ENCODE results near the gene BEST3. TPM values are rescaled to one million over a fixed set of nuclear protein-coding genes. Genes with fewer than 3 reads are reported as not detected.

BEST3 gene
- total and polyA plus RNA-seq, 2 donors (not counting 1 experiment from before 2014, with no cell fraction given) = not detected

- Histone ChIP-seq H3K9ac (ENCODE audit: insufficient read depth, low read length) (no peak overlapping the region), H3K27me3 (ENCODE audit: control insufficient read depth, insufficient read depth, low read length) (peaks cover 4% of the 10 kb centered on the region), H3K4me1 (ENCODE audit: control insufficient read depth, extremely low read depth, insufficient read depth, low read length) (no peaks in the 10 kb centered on the region), H3K4me3 (replicated peaks in 1 of 4; ENCODE audit: control extremely low read depth in 1 of 4, insufficient read depth in 1 of 4, low read depth in 3 of 4, low read length in 4 of 4) (no peak overlapping the region), H3K9me3 (ENCODE audit: control insufficient read depth, insufficient read depth, low read depth, low read length) (no peaks in the 10 kb centered on the region), H3K79me2 (ENCODE audit: control insufficient read depth, insufficient read depth, low read length) (no peaks in the 10 kb centered on the region), H3K4me2 (ENCODE audit: extremely low read depth, insufficient read depth, low read length) (no peak overlapping the region), H3K27ac (ENCODE audit: insufficient read depth, low read length) (no peak overlapping the region), H2AFZ (ENCODE audit: low read length) (no peak overlapping the region), H3K36me3 (ENCODE audit: control insufficient read depth, insufficient read depth, low read length) (no peaks in the 10 kb centered on the region), H4K20me1 (ENCODE audit: control insufficient read depth, extremely low read depth, insufficient read depth, low read length) (no peaks in the 10 kb centered on the region)
- no peak for DNase-seq (ENCODE audit: low read depth in 2 of 2)
- TF ChIP-seq, protein P1, sequence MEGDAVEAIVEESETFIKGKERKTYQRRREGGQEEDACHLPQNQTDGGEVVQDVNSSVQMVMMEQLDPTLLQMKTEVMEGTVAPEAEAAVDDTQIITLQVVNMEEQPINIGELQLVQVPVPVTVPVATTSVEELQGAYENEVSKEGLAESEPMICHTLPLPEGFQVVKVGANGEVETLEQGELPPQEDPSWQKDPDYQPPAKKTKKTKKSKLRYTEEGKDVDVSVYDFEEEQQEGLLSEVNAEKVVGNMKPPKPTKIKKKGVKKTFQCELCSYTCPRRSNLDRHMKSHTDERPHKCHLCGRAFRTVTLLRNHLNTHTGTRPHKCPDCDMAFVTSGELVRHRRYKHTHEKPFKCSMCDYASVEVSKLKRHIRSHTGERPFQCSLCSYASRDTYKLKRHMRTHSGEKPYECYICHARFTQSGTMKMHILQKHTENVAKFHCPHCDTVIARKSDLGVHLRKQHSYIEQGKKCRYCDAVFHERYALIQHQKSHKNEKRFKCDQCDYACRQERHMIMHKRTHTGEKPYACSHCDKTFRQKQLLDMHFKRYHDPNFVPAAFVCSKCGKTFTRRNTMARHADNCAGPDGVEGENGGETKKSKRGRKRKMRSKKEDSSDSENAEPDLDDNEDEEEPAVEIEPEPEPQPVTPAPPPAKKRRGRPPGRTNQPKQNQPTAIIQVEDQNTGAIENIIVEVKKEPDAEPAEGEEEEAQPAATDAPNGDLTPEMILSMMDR (conservative IDR thresholded peaks at IDR 0.05 in 1 of 2, IDR thresholded peaks at IDR 0.05 in 1 of 2; ENCODE audit: low read depth in 1 of 2, low read length in 2 of 2) = no peak
- TF ChIP-seq EZH2 (IDR thresholded peaks at IDR 0.05; ENCODE audit: low read length, missing control alignments) = no peak
Measured at GRCh38 chr12:69613351-69613750, 85.8 kb downstream of the BEST3 start.

DNA sequence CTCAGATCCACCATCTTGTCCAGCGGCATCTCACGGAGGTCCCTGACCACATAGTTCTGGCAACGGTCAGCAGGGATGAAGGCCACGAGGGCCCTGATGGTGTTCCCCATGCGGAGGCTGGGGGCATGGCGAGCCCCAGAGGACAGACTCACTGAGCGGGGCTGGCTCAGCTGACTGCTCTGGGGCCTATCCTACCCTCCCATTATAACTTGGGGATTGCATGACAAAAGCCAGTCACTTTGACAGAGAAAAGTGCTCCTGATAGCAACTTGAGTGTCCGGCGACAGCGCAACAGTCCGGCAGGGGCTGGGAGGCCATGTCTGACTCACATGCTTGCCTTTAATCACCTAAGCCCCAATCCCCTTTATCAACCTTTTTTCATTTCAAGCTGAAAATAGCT lies 88.4 kb downstream of the BEST3 start, which contains the start of gene LRRC10:
Gene LRRC10, minus strand, starts transcription at position 179 of the 400 bp plus-strand sequence. Its CDS starts 69 bp downstream, at position 110.
- H3K27ac ChIP-seq (ENCODE audit: insufficient read depth, low read length) = no peak within 1 kb of the TSS
- TF ChIP-seq EZH2 (IDR thresholded peaks at IDR 0.05; ENCODE audit: low read length, missing control alignments) = no peak
- TF ChIP-seq, protein P1 (conservative IDR thresholded peaks at IDR 0.05 in 1 of 2, IDR thresholded peaks at IDR 0.05 in 1 of 2; ENCODE audit: low read depth in 1 of 2, low read length in 2 of 2) = no peak

DNA sequence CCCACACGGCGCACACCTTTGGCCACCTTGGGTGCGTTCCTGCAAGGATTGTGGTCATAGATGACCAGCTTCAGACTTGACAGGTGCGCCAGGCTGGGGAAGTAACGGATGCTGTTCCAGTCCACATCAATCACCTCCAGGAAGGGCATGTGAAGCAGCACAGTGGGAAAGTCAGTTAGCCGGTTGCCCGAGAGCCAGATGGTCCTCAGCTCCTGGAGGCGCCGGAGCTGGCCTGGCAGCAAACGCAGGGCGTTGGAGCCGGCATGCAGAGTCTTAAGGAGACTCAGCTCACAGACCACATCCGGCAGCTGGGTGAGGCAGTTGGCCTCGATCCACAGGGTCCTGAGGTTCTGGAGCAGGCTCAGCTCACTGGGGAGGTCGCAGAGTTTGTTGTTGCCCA lies 89.0 kb downstream of the BEST3 start:
- no peaks in the 10 kb centered on the region for H3K9me3 ChIP-seq (ENCODE audit: control insufficient read depth, insufficient read depth, low read depth, low read length)
- DNase-seq (ENCODE audit: low read depth in 2 of 2) = no peak
- H3K27me3 ChIP-seq (ENCODE audit: control insufficient read depth, insufficient read depth, low read length) = no peaks in the 10 kb centered on the region
- H2AFZ ChIP-seq (ENCODE audit: low read length) = no peak overlapping the region
- H3K4me2 ChIP-seq (ENCODE audit: extremely low read depth, insufficient read depth, low read length) = no peak overlapping the region
- H4K20me1 ChIP-seq (ENCODE audit: control insufficient read depth, extremely low read depth, insufficient read depth, low read length) = no peaks in the 10 kb centered on the region
- no peak overlapping the region for H3K4me3 ChIP-seq (replicated peaks in 1 of 4; ENCODE audit: control extremely low read depth in 1 of 4, insufficient read depth in 1 of 4, low read depth in 3 of 4, low read length in 4 of 4)
- no peak overlapping the region for H3K27ac ChIP-seq (ENCODE audit: insufficient read depth, low read length)
- TF ChIP-seq EZH2 (IDR thresholded peaks at IDR 0.05; ENCODE audit: low read length, missing control alignments) = no peak
- TF ChIP-seq, protein P1 (conservative IDR thresholded peaks at IDR 0.05 in 1 of 2, IDR thresholded peaks at IDR 0.05 in 1 of 2; ENCODE audit: low read depth in 1 of 2, low read length in 2 of 2) = no peak
- H3K4me1 ChIP-seq (ENCODE audit: control insufficient read depth, extremely low read depth, insufficient read depth, low read length) = no peaks in the 10 kb centered on the region
- H3K9ac ChIP-seq (ENCODE audit: insufficient read depth, low read length) = no peak overlapping the region
- no peaks in the 10 kb centered on the region for H3K36me3 ChIP-seq (ENCODE audit: control insufficient read depth, insufficient read depth, low read length)
- H3K79me2 ChIP-seq (ENCODE audit: control insufficient read depth, insufficient read depth, low read length) = no peaks in the 10 kb centered on the region

More for the DNA sequence above, 88.4 kb downstream of the BEST3 start, which contains the start of gene LRRC10:
- H3K9ac ChIP-seq (ENCODE audit: insufficient read depth, low read length) = no peak within 1 kb of the TSS
- H2AFZ ChIP-seq (ENCODE audit: low read length) = no peak within 1 kb of the TSS
- no peaks in the 10 kb centered on the region for H4K20me1 ChIP-seq (ENCODE audit: control insufficient read depth, extremely low read depth, insufficient read depth, low read length)
- no peaks in the 10 kb centered on the region for H3K36me3 ChIP-seq (ENCODE audit: control insufficient read depth, insufficient read depth, low read length)
- H3K9me3 ChIP-seq (ENCODE audit: control insufficient read depth, insufficient read depth, low read depth, low read length) = no peaks in the 10 kb centered on the region
- H3K27me3 ChIP-seq (ENCODE audit: control insufficient read depth, insufficient read depth, low read length) = no peaks in the 10 kb centered on the region
- H3K4me2 ChIP-seq (ENCODE audit: extremely low read depth, insufficient read depth, low read length) = no peak within 1 kb of the TSS
- H3K79me2 ChIP-seq (ENCODE audit: control insufficient read depth, insufficient read depth, low read length) = no peaks in the 10 kb centered on the region
- no peak for DNase-seq (ENCODE audit: low read depth in 2 of 2)
- H3K4me1 ChIP-seq (ENCODE audit: control insufficient read depth, extremely low read depth, insufficient read depth, low read length) = no peaks in the 10 kb centered on the region
- H3K4me3 ChIP-seq (replicated peaks in 1 of 4; ENCODE audit: control extremely low read depth in 1 of 4, insufficient read depth in 1 of 4, low read depth in 3 of 4, low read length in 4 of 4) = no peak within 1 kb of the TSS

All from fibroblast of lung (primary cell).